ENCODE data around the gene NAPB. TPM values are rescaled to one million over a fixed set of nuclear protein-coding genes. Genes with fewer than 3 reads are reported as not detected.
A peak's percentile ranks its signal among the peaks of the same experiment; 100 is the strongest.
"Not testable (repeated sequence)": the region's sequence is repeated elsewhere in the genome, so short reads cannot be mapped to it uniquely, and the experiment has no call there.

NAPB gene
- 7.2 and 7.6 TPM in 2 replicates for total RNA-seq (2012; rRNA removed)

- Histone ChIP-seq H3K9ac (ENCODE audit: low read depth, low read length) (peak within 1 kb of the TSS; percentile 94), H3K4me3 (ENCODE audit: low read length) (peak within 1 kb of the TSS; percentile 99), H3K36me3 (ENCODE audit: insufficient read depth, low read length) (no peaks in the 10 kb centered on the region), H3K4me2 (ENCODE audit: low read length) (peak within 1 kb of the TSS; percentile 83), H3K27me3 (ENCODE audit: control insufficient read depth, insufficient read depth, low read length) (peaks cover 9% of the 10 kb centered on the region), H3K9me3 (replicated peaks; ENCODE audit: low read length) (no peaks in the 10 kb centered on the region), H3K4me1 (ENCODE audit: control insufficient read depth, insufficient read depth, low read length) (peaks cover 11% of the 10 kb centered on the region)
These were observed at the start of gene NAPB for GRCh38 chr20:23420943-23421931. Gene NAPB, minus strand, starts transcription at chr20:23421488. Its CDS starts 86 bp downstream, at chr20:23421402.

GRCh38 chr20:23466961-23467360 is 45.7 kb upstream of the NAPB start:
- H3K4me1 ChIP-seq (ENCODE audit: control insufficient read depth, insufficient read depth, low read length); H3K9me3 ChIP-seq (replicated peaks; ENCODE audit: low read length); H3K4me2 ChIP-seq (ENCODE audit: low read length); H3K4me3 ChIP-seq (ENCODE audit: low read length); H3K27me3 ChIP-seq (ENCODE audit: control insufficient read depth, insufficient read depth, low read length); H3K9ac ChIP-seq (ENCODE audit: low read depth, low read length); H3K36me3 ChIP-seq (ENCODE audit: insufficient read depth, low read length): not testable (repeated sequence)

- no peaks in the 10 kb centered on the region for H3K4me1 ChIP-seq (ENCODE audit: control insufficient read depth, insufficient read depth, low read length)
- H3K36me3 ChIP-seq (ENCODE audit: insufficient read depth, low read length), result no peaks in the 10 kb centered on the region
These were observed 39.9 kb upstream of the NAPB start for GRCh38 chr20:23461180-23461579.

GRCh38 chr20:23459461-23460150 is 38.3 kb upstream of the NAPB start:
- Histone ChIP-seq H3K27me3 (ENCODE audit: control insufficient read depth, insufficient read depth, low read length) (peaks cover 4% of the 10 kb centered on the region), H3K4me1 (ENCODE audit: control insufficient read depth, insufficient read depth, low read length) (no peaks in the 10 kb centered on the region), H3K9me3 (replicated peaks; ENCODE audit: low read length) (no peaks in the 10 kb centered on the region), H3K36me3 (ENCODE audit: insufficient read depth, low read length) (no peaks in the 10 kb centered on the region), H3K4me3 (ENCODE audit: low read length) (no peak overlapping the region), H3K4me2 (ENCODE audit: low read length) (no peak overlapping the region), H3K9ac (ENCODE audit: low read depth, low read length) (no peak overlapping the region)

More at GRCh38 chr20:23461180-23461579, 39.9 kb upstream of the NAPB start:
- no peak overlapping the region for H3K9ac ChIP-seq (ENCODE audit: low read depth, low read length)
- no peaks in the 10 kb centered on the region for H3K9me3 ChIP-seq (replicated peaks; ENCODE audit: low read length)
- no peaks in the 10 kb centered on the region for H3K27me3 ChIP-seq (ENCODE audit: control insufficient read depth, insufficient read depth, low read length)
- no peak overlapping the region for H3K4me2 ChIP-seq (ENCODE audit: low read length)
- no peak overlapping the region for H3K4me3 ChIP-seq (ENCODE audit: low read length)

GRCh38 chr20:23456873-23457272 is 35.6 kb upstream of the NAPB start:
- Histone ChIP-seq H3K36me3 (ENCODE audit: insufficient read depth, low read length) (no peaks in the 10 kb centered on the region), H3K4me3 (ENCODE audit: low read length) (no peak overlapping the region), H3K9ac (ENCODE audit: low read depth, low read length) (no peak overlapping the region), H3K4me1 (ENCODE audit: control insufficient read depth, insufficient read depth, low read length) (no peaks in the 10 kb centered on the region), H3K27me3 (ENCODE audit: control insufficient read depth, insufficient read depth, low read length) (peaks cover 7% of the 10 kb centered on the region), H3K9me3 (replicated peaks; ENCODE audit: low read length) (no peaks in the 10 kb centered on the region), H3K4me2 (ENCODE audit: low read length) (no peak overlapping the region)

GRCh38 chr20:23456409-23456808 is 35.1 kb upstream of the NAPB start:
- Histone ChIP-seq H3K36me3 (ENCODE audit: insufficient read depth, low read length) (no peaks in the 10 kb centered on the region), H3K27me3 (ENCODE audit: control insufficient read depth, insufficient read depth, low read length) (peaks cover 7% of the 10 kb centered on the region), H3K9ac (ENCODE audit: low read depth, low read length) (no peak overlapping the region), H3K4me3 (ENCODE audit: low read length) (no peak overlapping the region), H3K9me3 (replicated peaks; ENCODE audit: low read length) (no peaks in the 10 kb centered on the region), H3K4me1 (ENCODE audit: control insufficient read depth, insufficient read depth, low read length) (no peaks in the 10 kb centered on the region), H3K4me2 (ENCODE audit: low read length) (no peak overlapping the region)

- Histone ChIP-seq H3K36me3 (ENCODE audit: insufficient read depth, low read length) (no peaks in the 10 kb centered on the region), H3K9me3 (replicated peaks; ENCODE audit: low read length) (no peaks in the 10 kb centered on the region), H3K9ac (ENCODE audit: low read depth, low read length) (no peak overlapping the region), H3K4me1 (ENCODE audit: control insufficient read depth, insufficient read depth, low read length) (no peaks in the 10 kb centered on the region), H3K4me2 (ENCODE audit: low read length) (no peak overlapping the region), H3K4me3 (ENCODE audit: low read length) (no peak overlapping the region), H3K27me3 (ENCODE audit: control insufficient read depth, insufficient read depth, low read length) (peaks cover 7% of the 10 kb centered on the region)
These were observed 34.4 kb upstream of the NAPB start for GRCh38 chr20:23455639-23456038.

- Histone ChIP-seq H3K4me1 (ENCODE audit: control insufficient read depth, insufficient read depth, low read length) (no peaks in the 10 kb centered on the region), H3K36me3 (ENCODE audit: insufficient read depth, low read length) (no peaks in the 10 kb centered on the region), H3K4me3 (ENCODE audit: low read length) (no peak overlapping the region), H3K9me3 (replicated peaks; ENCODE audit: low read length) (no peaks in the 10 kb centered on the region), H3K9ac (ENCODE audit: low read depth, low read length) (no peak overlapping the region), H3K27me3 (ENCODE audit: control insufficient read depth, insufficient read depth, low read length) (peaks cover 7% of the 10 kb centered on the region), H3K4me2 (ENCODE audit: low read length) (no peak overlapping the region)
These were observed 33.5 kb upstream of the NAPB start for GRCh38 chr20:23454816-23455215.

GRCh38 chr20:23453549-23454543 is 32.6 kb upstream of the NAPB start:
- Histone ChIP-seq H3K27me3 (ENCODE audit: control insufficient read depth, insufficient read depth, low read length) (peaks cover 7% of the 10 kb centered on the region), H3K9ac (ENCODE audit: low read depth, low read length) (no peak overlapping the region), H3K4me1 (ENCODE audit: control insufficient read depth, insufficient read depth, low read length) (no peaks in the 10 kb centered on the region), H3K9me3 (replicated peaks; ENCODE audit: low read length) (no peaks in the 10 kb centered on the region), H3K4me3 (ENCODE audit: low read length) (no peak overlapping the region), H3K36me3 (ENCODE audit: insufficient read depth, low read length) (no peaks in the 10 kb centered on the region), H3K4me2 (ENCODE audit: low read length) (no peak overlapping the region)

GRCh38 chr20:23452776-23453175 is 31.5 kb upstream of the NAPB start, which contains the start of gene CST11:
Gene CST11, minus strand, starts transcription at chr20:23452876. Its CDS starts 65 bp downstream, at chr20:23452811.
- Histone ChIP-seq H3K36me3 (ENCODE audit: insufficient read depth, low read length) (no peaks in the 10 kb centered on the region), H3K9me3 (replicated peaks; ENCODE audit: low read length) (no peaks in the 10 kb centered on the region), H3K4me3 (ENCODE audit: low read length) (no peak within 1 kb of the TSS)

More at GRCh38 chr20:23452776-23453175, 31.5 kb upstream of the NAPB start, which contains the start of gene CST11:
- no peak within 1 kb of the TSS for H3K4me2 ChIP-seq (ENCODE audit: low read length)
- no peak within 1 kb of the TSS for H3K9ac ChIP-seq (ENCODE audit: low read depth, low read length)
- peaks cover 7% of the 10 kb centered on the region for H3K27me3 ChIP-seq (ENCODE audit: control insufficient read depth, insufficient read depth, low read length)
- H3K4me1 ChIP-seq (ENCODE audit: control insufficient read depth, insufficient read depth, low read length), result no peaks in the 10 kb centered on the region
